Upper lobe of right lung (tissue), 1 donor: ENCODE data around the gene SPATA33. TPM values are rescaled to one million over a fixed set of nuclear protein-coding genes. Genes with fewer than 3 reads are reported as not detected.

Source experiments
- ATAC-seq: fragments of 200-7000 bp; cut with Tn5 transposase; one replicate; pipeline ENCODE4 v1.9.1; 2020; ENCODE audit warnings: mild to moderate bottlenecking, moderate library complexity
- DNase-seq: peaks from one replicate; pipeline ENCODE4 v3.0.0-alpha.2; 2020
- H3K27ac ChIP-seq: fragments of 200-600 bp; one replicate; pipeline ENCODE4 v1.8.0; 2022
- H3K27me3 ChIP-seq: fragments of 200-600 bp; one replicate; pipeline ENCODE4 v1.8.0; 2022; ENCODE audit warnings: mild to moderate bottlenecking
- H3K36me3 ChIP-seq: fragments of 200-600 bp; one replicate; pipeline ENCODE4 v1.8.0; 2022
- H3K4me1 ChIP-seq: fragments of 200-600 bp; one replicate; pipeline ENCODE4 v1.8.0; 2022
- H3K4me3 ChIP-seq: fragments of 200-600 bp; one replicate; pipeline ENCODE4 v1.8.0; 2022; ENCODE audit warnings: mild to moderate bottlenecking
- H3K9me3 ChIP-seq: fragments of 200-600 bp; one replicate; pipeline ENCODE4 v1.8.0; 2022
- intact Hi-C: fragments of 100-400 bp; cut with DNase I; formaldehyde crosslinking; loops from one replicate; pipeline ENCODE4 v1.11.0; 2022
- total RNA-seq: library from RNA; stranded (reverse); fragmentation: NEBNext Ultra II Directional; extraction: Animal tissue kit (Norgen Biotek cat#: 25700); gene quantifications from one replicate; pipeline ENCODE4 v1.2.1, GENCODE V29; 2021
- TF ChIP-seq, protein P1 (sequence below): fragments of 200-600 bp; IDR thresholded peaks from one replicate; pipeline ENCODE4 v1.8.0; 2022; ENCODE audit warnings: antibody characterized with exemption
- donor health status: DM: no; HTN: yes; CAD: no; lungs with severe emphysema.

The SPATA33 gene
- total RNA-seq, 1 donor from 2014 or later, result 8.1 TPM

DNA sequence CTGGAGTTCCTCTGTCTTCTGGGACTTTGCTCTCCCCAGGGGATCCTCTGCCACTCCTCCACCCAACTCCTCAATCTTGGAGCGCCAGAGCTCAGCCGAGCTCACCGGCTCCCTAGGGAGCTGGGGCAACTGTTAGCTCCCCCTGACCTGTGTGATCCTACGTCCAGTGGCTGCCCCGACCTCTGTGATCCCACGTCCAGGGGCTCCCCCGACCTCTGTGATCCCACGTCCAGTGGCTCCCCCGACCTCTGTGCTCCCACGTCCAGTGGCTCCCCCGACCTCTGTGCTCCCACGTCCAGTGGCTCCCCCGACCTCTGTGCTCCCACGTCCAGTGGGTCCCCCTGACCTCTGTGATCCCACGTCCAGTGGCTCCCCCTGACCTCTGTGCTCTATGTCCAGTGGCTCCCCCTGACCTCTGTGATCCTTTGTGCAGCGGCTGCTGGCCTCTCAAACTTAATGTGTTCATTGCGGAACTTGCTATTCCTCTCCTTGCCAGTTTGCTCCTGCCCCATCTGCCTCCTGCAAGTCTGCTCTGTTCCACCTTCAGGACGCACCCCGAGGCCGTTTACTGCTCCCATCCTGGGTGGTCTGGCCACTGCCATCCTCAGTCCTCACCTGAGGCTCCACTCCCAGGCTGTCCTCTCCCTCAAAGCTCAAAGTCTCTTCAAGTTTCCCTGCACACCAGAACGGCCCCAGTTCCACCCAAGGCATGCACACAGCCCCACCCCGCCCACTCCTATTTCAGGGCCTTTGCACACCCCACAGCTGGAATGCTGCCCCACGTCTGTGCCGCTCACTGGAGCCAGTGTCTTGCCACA is 60.3 kb downstream of the SPATA33 start:
- Histone ChIP-seq H3K36me3 (peaks cover under 1% of the 10 kb centered on the region), H3K4me1 (peaks cover 20% of the 10 kb centered on the region), H3K4me3 (no peak overlapping the region), H3K27ac (no peak overlapping the region), H3K27me3 (peaks cover 3% of the 10 kb centered on the region), H3K9me3 (no peaks in the 10 kb centered on the region)
- TF ChIP-seq, protein P1, sequence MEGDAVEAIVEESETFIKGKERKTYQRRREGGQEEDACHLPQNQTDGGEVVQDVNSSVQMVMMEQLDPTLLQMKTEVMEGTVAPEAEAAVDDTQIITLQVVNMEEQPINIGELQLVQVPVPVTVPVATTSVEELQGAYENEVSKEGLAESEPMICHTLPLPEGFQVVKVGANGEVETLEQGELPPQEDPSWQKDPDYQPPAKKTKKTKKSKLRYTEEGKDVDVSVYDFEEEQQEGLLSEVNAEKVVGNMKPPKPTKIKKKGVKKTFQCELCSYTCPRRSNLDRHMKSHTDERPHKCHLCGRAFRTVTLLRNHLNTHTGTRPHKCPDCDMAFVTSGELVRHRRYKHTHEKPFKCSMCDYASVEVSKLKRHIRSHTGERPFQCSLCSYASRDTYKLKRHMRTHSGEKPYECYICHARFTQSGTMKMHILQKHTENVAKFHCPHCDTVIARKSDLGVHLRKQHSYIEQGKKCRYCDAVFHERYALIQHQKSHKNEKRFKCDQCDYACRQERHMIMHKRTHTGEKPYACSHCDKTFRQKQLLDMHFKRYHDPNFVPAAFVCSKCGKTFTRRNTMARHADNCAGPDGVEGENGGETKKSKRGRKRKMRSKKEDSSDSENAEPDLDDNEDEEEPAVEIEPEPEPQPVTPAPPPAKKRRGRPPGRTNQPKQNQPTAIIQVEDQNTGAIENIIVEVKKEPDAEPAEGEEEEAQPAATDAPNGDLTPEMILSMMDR, result no peak
- DNase-seq, result no peak
- ATAC-seq, result no peak
- intact Hi-C loops, result no loop called here

Other genes starting within 250 kb of the SPATA33 start
- gene ANKRD11, start 167.3 kb upstream of the SPATA33 start, total RNA-seq, result 125 TPM
- 95.0 TPM for gene SPG7, start 149.4 kb upstream of the SPATA33 start, total RNA-seq
- 1,795 TPM for gene RPL13, start 97.2 kb upstream of the SPATA33 start, total RNA-seq
- 4.8 TPM for gene CPNE7, start 82.1 kb upstream of the SPATA33 start, total RNA-seq
- gene DPEP1, start 44.2 kb upstream of the SPATA33 start, total RNA-seq, result 3.0 TPM
- 74.0 TPM for gene CHMP1A, start 128 bp upstream of the SPATA33 start, total RNA-seq
- 81.5 TPM for gene CDK10, start 28.9 kb downstream of the SPATA33 start, total RNA-seq
- gene SPATA2L, start 43.9 kb downstream of the SPATA33 start, total RNA-seq, result 13.3 TPM
- 15.7 TPM for gene VPS9D1, start 63.1 kb downstream of the SPATA33 start, total RNA-seq
- 35.8 TPM for gene ZNF276, start 63.7 kb downstream of the SPATA33 start, total RNA-seq
- gene FANCA, start 158.8 kb downstream of the SPATA33 start, total RNA-seq, result 6.1 TPM
- 9.5 TPM for gene SPIRE2, start 170.6 kb downstream of the SPATA33 start, total RNA-seq
- gene TCF25, start 215.8 kb downstream of the SPATA33 start, total RNA-seq, result 162 TPM